Measurements from ENCODE around the gene CC2D1B. TPM values are rescaled to one million over a fixed set of nuclear protein-coding genes. Genes with fewer than 3 reads are reported as not detected.

CC2D1B gene
- total and polyA plus RNA-seq, 9 of the 15 experiments (the other 6 are each of a cell fraction or from before 2014, with no cell fraction given): 1.2 to 33.6 (median 25.5) TPM

DNA sequence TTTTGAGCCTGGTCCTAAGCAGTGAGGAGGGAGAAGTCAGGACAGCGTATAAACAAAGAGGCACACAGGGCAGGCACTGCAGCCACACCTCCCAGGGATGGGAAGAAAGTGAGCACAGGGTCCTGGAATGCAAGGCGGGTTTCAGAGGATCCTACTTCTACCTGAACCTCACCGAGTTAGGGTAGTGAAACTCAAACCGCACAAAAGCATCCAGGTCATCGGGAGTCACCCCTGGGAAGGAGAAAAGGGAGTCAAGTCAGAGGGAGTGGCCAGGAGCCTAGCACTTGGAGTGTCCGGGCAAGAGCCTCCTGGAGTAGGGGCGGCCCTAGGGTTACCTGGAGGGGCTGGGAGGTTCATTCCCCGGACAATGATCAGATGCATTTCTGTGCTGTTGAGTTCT, 10.6 kb downstream of the CC2D1B start:
- no peak overlapping the region for H3K4me3 ChIP-seq
- CTCF ChIA-PET (ENCODE audit: low intra/inter-chr PET ratio): no interaction called here
- H3K79me2 ChIP-seq (ENCODE audit: control insufficient read depth, insufficient read depth, low read length): no peaks in the 10 kb centered on the region
- no peak overlapping the region for H3K9ac ChIP-seq (ENCODE audit: insufficient read depth in 1 of 2, low read depth in 2 of 2, low read length in 2 of 2)
- ATAC-seq (no peak), FAIRE-seq (no peak), DNase-seq (ENCODE audit: extremely low read depth in 1 of 4, low spot score in 3 of 4) (no peak)
- no peaks in the 10 kb centered on the region for H3K9me1 ChIP-seq (ENCODE audit: control insufficient read depth, insufficient read depth, low read length)
- 0 out of 2 replicates have a peak, but pooled peaks cover 3% of the 10 kb centered on the region for H4K20me1 ChIP-seq (replicated peaks; ENCODE audit: control insufficient read depth, insufficient read depth, low read length)
- no peaks in the 10 kb centered on the region for H3K9me3 ChIP-seq (replicated peaks; ENCODE audit: control insufficient read depth, insufficient read depth, low read depth, low read length)
- intact Hi-C loops (cut with micrococcal nuclease) (no loop called here), in situ Hi-C loops (cut with MboI) (no loop called here)
- H3K27me3 ChIP-seq (ENCODE audit: control insufficient read depth in 2 of 2, insufficient read depth in 2 of 2, low read length in 2 of 2): no peaks in the 10 kb centered on the region
- H3K4me1 ChIP-seq (replicated peaks in 1 of 2; ENCODE audit: control insufficient read depth in 2 of 2, insufficient read depth in 2 of 2, low read length in 2 of 2): no peaks in the 10 kb centered on the region; a peak in 1 of 5 replicates
- POLR2A ChIA-PET: no interaction called here
- peaks cover 92% of the 10 kb centered on the region for H3K36me3 ChIP-seq (ENCODE audit: control insufficient read depth, insufficient read depth, low read length)
- 91% methylated on average over 8 of the region's 8 CpGs for WGBS (ENCODE audit: insufficient coverage, low coverage, missing lambda C conversion rate)
- no peak overlapping the region for H3K27ac ChIP-seq (ENCODE audit: extremely low read depth, low read depth, low read length)
- H2AFZ ChIP-seq (ENCODE audit: low read depth, low read length): no peak overlapping the region
- TF ChIP-seq, protein P1, sequence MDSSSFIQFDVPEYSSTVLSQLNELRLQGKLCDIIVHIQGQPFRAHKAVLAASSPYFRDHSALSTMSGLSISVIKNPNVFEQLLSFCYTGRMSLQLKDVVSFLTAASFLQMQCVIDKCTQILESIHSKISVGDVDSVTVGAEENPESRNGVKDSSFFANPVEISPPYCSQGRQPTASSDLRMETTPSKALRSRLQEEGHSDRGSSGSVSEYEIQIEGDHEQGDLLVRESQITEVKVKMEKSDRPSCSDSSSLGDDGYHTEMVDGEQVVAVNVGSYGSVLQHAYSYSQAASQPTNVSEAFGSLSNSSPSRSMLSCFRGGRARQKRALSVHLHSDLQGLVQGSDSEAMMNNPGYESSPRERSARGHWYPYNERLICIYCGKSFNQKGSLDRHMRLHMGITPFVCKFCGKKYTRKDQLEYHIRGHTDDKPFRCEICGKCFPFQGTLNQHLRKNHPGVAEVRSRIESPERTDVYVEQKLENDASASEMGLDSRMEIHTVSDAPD (CRISPR knock-in tag; IDR thresholded peaks at IDR 0.05): no peak
- no peak for TF ChIP-seq PML (IDR thresholded peaks at IDR 0.05; ENCODE audit: low read length)
- TF ChIP-seq, protein P2, sequence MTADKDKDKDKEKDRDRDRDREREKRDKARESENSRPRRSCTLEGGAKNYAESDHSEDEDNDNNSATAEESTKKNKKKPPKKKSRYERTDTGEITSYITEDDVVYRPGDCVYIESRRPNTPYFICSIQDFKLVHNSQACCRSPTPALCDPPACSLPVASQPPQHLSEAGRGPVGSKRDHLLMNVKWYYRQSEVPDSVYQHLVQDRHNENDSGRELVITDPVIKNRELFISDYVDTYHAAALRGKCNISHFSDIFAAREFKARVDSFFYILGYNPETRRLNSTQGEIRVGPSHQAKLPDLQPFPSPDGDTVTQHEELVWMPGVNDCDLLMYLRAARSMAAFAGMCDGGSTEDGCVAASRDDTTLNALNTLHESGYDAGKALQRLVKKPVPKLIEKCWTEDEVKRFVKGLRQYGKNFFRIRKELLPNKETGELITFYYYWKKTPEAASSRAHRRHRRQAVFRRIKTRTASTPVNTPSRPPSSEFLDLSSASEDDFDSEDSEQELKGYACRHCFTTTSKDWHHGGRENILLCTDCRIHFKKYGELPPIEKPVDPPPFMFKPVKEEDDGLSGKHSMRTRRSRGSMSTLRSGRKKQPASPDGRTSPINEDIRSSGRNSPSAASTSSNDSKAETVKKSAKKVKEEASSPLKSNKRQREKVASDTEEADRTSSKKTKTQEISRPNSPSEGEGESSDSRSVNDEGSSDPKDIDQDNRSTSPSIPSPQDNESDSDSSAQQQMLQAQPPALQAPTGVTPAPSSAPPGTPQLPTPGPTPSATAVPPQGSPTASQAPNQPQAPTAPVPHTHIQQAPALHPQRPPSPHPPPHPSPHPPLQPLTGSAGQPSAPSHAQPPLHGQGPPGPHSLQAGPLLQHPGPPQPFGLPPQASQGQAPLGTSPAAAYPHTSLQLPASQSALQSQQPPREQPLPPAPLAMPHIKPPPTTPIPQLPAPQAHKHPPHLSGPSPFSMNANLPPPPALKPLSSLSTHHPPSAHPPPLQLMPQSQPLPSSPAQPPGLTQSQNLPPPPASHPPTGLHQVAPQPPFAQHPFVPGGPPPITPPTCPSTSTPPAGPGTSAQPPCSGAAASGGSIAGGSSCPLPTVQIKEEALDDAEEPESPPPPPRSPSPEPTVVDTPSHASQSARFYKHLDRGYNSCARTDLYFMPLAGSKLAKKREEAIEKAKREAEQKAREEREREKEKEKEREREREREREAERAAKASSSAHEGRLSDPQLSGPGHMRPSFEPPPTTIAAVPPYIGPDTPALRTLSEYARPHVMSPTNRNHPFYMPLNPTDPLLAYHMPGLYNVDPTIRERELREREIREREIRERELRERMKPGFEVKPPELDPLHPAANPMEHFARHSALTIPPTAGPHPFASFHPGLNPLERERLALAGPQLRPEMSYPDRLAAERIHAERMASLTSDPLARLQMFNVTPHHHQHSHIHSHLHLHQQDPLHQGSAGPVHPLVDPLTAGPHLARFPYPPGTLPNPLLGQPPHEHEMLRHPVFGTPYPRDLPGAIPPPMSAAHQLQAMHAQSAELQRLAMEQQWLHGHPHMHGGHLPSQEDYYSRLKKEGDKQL (CRISPR knock-in tag; IDR thresholded peaks at IDR 0.05; ENCODE audit: borderline replicate concordance): no peak
- no peak for TF ChIP-seq MEF2D (tag; conservative IDR thresholded peaks at IDR 0.05; ENCODE audit: low read depth)
- TF ChIP-seq ZBTB8A (IDR thresholded peaks at IDR 0.05; ENCODE audit: partially characterized antibody): no peak
- TF ChIP-seq SIN3A (IDR thresholded peaks at IDR 0.05; ENCODE audit: borderline replicate concordance in 2 of 2, control insufficient read depth in 1 of 2, low read depth in 2 of 2, low read length in 2 of 2): no peak
- TF ChIP-seq, protein P3, sequence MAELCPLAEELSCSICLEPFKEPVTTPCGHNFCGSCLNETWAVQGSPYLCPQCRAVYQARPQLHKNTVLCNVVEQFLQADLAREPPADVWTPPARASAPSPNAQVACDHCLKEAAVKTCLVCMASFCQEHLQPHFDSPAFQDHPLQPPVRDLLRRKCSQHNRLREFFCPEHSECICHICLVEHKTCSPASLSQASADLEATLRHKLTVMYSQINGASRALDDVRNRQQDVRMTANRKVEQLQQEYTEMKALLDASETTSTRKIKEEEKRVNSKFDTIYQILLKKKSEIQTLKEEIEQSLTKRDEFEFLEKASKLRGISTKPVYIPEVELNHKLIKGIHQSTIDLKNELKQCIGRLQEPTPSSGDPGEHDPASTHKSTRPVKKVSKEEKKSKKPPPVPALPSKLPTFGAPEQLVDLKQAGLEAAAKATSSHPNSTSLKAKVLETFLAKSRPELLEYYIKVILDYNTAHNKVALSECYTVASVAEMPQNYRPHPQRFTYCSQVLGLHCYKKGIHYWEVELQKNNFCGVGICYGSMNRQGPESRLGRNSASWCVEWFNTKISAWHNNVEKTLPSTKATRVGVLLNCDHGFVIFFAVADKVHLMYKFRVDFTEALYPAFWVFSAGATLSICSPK (IDR thresholded peaks at IDR 0.05; ENCODE audit: borderline replicate concordance): no peak
- TF ChIP-seq TAL1 (IDR thresholded peaks at IDR 0.05): no peak
- no peak for TF ChIP-seq IFI16 (CRISPR knock-in tag; IDR thresholded peaks at IDR 0.05)
- TF ChIP-seq ZNF79 (CRISPR knock-in tag; IDR thresholded peaks at IDR 0.05; ENCODE audit: low read depth): no peak
- no peak for TF ChIP-seq ZNF24 (IDR thresholded peaks at IDR 0.05)
- no peak for TF ChIP-seq SP2 (IDR thresholded peaks at IDR 0.05; ENCODE audit: extremely low read depth, low read depth, low read length, poor library complexity, severe bottlenecking)
- no peak overlapping the region for H3K4me2 ChIP-seq (ENCODE audit: insufficient read depth, low read length)
- no TSS peak for BruUV-seq (replicated peaks)
